Activated CD4-positive, alpha-beta memory T cell treated with anti-CD3 and anti-CD28 coated beads for 36 hours (primary cell): ENCODE results near the gene SLC12A9. TPM values are rescaled to one million over a fixed set of nuclear protein-coding genes. Genes with fewer than 3 reads are reported as not detected.

Experiments
- CTCF ChIA-PET: fragments of 350-600 bp; sonication (Branson Sonifier 250); formaldehyde crosslinking; loops from one replicate; lab custom pipeline; 2021; ENCODE audit warnings: antibody characterized with exemption, inconsistent platforms; lab: Charles Lee
- POLR2A ChIA-PET: fragments of 350-600 bp; sonication (Branson Sonifier 250); formaldehyde crosslinking; loops from one replicate; lab custom pipeline; 2021; ENCODE audit warnings: antibody characterized with exemption; lab: Charles Lee
- DNase-seq: peaks from one replicate; pipeline ENCODE4 v3.0.0-alpha.2; 2020
- H3K27ac Mint-ChIP-seq: one replicate; pipeline ENCODE4 v1.8.0; 2021; ENCODE audit warnings: mixed read lengths
- H3K27me3 Mint-ChIP-seq: one replicate; pipeline ENCODE4 v1.8.0; 2021; ENCODE audit warnings: mixed read lengths
- H3K36me3 Mint-ChIP-seq: one replicate; pipeline ENCODE4 v1.8.0; 2021; ENCODE audit warnings: mixed read lengths
- H3K4me1 Mint-ChIP-seq: one replicate; pipeline ENCODE4 v1.8.0; 2021; ENCODE audit warnings: low read depth, mixed read lengths
- H3K4me3 Mint-ChIP-seq: one replicate; pipeline ENCODE4 v1.8.0; 2021; ENCODE audit warnings: mild to moderate bottlenecking, mixed read lengths
- H3K9me3 Mint-ChIP-seq: one replicate; pipeline ENCODE4 v1.8.0; 2021; ENCODE audit warnings: mixed read lengths
- intact Hi-C: fragments of 100-400 bp; cut with micrococcal nuclease; formaldehyde crosslinking; loops from one replicate; pipeline ENCODE4 v1.15.1; 2023
- total RNA-seq, 2 experiments: library from RNA; stranded (reverse); gene quantifications; one replicate each; pipeline ENCODE4 v1.2.3, GENCODE V29; 2021

The SLC12A9 gene
- total RNA-seq, 2 experiments from 2014 or later: 17.8 to 18.5 TPM

DNA sequence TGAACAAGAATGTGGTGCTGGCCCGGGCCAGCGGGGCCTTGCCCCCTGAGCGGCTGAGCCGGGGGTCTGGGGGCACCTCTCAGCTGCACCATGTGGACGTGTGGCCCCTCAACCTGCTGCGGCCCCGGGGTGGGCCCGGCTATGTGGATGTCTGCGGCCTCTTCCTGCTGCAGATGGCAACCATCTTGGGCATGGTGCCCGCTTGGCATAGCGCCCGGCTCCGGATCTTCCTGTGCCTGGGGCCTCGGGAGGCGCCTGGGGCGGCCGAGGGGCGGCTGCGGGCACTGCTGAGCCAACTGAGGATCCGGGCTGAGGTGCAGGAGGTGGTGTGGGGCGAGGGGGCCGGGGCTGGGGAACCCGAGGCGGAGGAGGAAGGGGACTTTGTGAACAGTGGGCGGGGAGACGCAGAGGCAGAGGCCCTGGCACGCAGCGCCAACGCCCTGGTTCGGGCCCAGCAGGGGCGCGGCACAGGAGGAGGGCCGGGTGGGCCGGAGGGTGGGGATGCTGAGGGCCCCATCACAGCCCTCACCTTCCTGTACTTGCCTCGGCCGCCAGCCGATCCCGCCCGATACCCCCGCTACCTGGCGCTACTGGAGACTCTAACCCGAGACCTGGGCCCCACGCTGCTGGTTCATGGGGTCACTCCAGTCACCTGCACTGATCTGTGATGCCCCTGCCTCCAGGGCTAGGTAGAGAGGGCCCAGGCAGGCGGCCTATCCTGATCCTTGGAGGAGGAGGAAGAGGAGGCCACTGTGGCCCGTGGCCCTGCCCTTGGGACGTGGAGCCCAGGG lies 13.6 kb downstream of the SLC12A9 start:
- Mint-ChIP-seq H3K9me3 (no peaks in the 10 kb centered on the region), H3K4me1 (peaks cover 9% of the 10 kb centered on the region), H3K27ac (no peak overlapping the region), H3K36me3 (peaks cover 9% of the 10 kb centered on the region), H3K4me3 (peak overlapping the region; percentile 84), H3K27me3 (no peaks in the 10 kb centered on the region)
- CTCF ChIA-PET: interaction anchor here (1.1 kb wide), 1 partner anchor 160 kb away, joined by 3 read pairs; the partner anchor contains the start of gene POP7
- POLR2A ChIA-PET: interaction anchor here (1.6 to 1.7 kb wide), 2 partner anchors 9 to 254 kb away, joined by 3 to 6 read pairs; partner anchors contain the start of genes MOSPD3 and SRRT
- DNase-seq: no peak
- intact Hi-C loops: no loop called here

GRCh38 chr7:100866729-100867039 lies 14.2 kb downstream of the SLC12A9 start:
- DNase-seq: no peak
- Mint-ChIP-seq H3K27ac (peak overlapping the region; percentile 89), H3K9me3 (no peaks in the 10 kb centered on the region), H3K36me3 (peaks cover 14% of the 10 kb centered on the region), H3K4me3 (peak overlapping the region; percentile 84), H3K4me1 (peaks cover 9% of the 10 kb centered on the region), H3K27me3 (no peaks in the 10 kb centered on the region)
- intact Hi-C loops: no loop called here
- POLR2A ChIA-PET: interaction anchor here (1.6 to 1.7 kb wide), 2 partner anchors 9 to 255 kb away, joined by 3 to 6 read pairs; partner anchors contain the start of genes MOSPD3 and SRRT
- CTCF ChIA-PET: interaction anchor here (1.1 kb wide), 1 partner anchor 161 kb away, joined by 3 read pairs; the partner anchor contains the start of gene POP7

- DNase-seq: peak; percentile 81
- ChIA-PET POLR2A (interaction anchor here (1.6 to 1.7 kb wide), 2 partner anchors 8 to 255 kb away, joined by 3 to 6 read pairs; partner anchors contain the start of genes MOSPD3 and SRRT), CTCF (interaction anchor here (1.1 kb wide), 1 partner anchor 161 kb away, joined by 3 read pairs; the partner anchor contains the start of gene POP7)
- no peaks in the 10 kb centered on the region for H3K27me3 Mint-ChIP-seq
- peak within 1 kb of the TSS; percentile 84 for H3K4me3 Mint-ChIP-seq
- peaks cover 15% of the 10 kb centered on the region for H3K36me3 Mint-ChIP-seq
- intact Hi-C loops: no loop called here
- H3K9me3 Mint-ChIP-seq: no peaks in the 10 kb centered on the region
- H3K27ac Mint-ChIP-seq: peak within 1 kb of the TSS; percentile 89
- H3K4me1 Mint-ChIP-seq: peaks cover 9% of the 10 kb centered on the region
These were observed 14.7 kb downstream of the SLC12A9 start, which contains the start of gene TRIP6 for GRCh38 chr7:100867040-100867775. Gene TRIP6 (plus strand): TSS chr7:100867387. CDS start chr7:100867498, 111 bp downstream.

- H3K4me1 Mint-ChIP-seq: peaks cover 9% of the 10 kb centered on the region
- H3K9me3 Mint-ChIP-seq: no peaks in the 10 kb centered on the region
- peak overlapping the region; percentile 89 for H3K27ac Mint-ChIP-seq
- H3K36me3 Mint-ChIP-seq: peaks cover 14% of the 10 kb centered on the region
- intact Hi-C loops: no loop called here
- ChIA-PET CTCF (no interaction called here), POLR2A (interaction anchor here (1.6 kb wide), 1 partner anchor 256 kb away, joined by 3 read pairs; the partner anchor contains the start of gene MOSPD3)
- DNase-seq: no peak
- no peaks in the 10 kb centered on the region for H3K27me3 Mint-ChIP-seq
- H3K4me3 Mint-ChIP-seq: peak overlapping the region; percentile 84
These were observed 15.4 kb downstream of the SLC12A9 start for GRCh38 chr7:100867776-100868485.

- Mint-ChIP-seq H3K4me1 (peaks cover 35% of the 10 kb centered on the region), H3K36me3 (peaks cover 53% of the 10 kb centered on the region), H3K4me3 (peak overlapping the region; percentile 99), H3K27me3 (no peaks in the 10 kb centered on the region), H3K9me3 (no peaks in the 10 kb centered on the region), H3K27ac (peak overlapping the region; percentile 100)
- DNase-seq: no peak
- ChIA-PET POLR2A (interaction anchor here (0.6 to 5.3 kb wide), 3 partner anchors 14 to 168 kb away, joined by 3 to 107 read pairs (median 14); partner anchors contain the start of genes SLC12A9 and UFSP1), CTCF (interaction anchor here (0.7 kb wide), 1 partner anchor 14 kb away, joined by 3 read pairs; no protein-coding TSS in a partner anchor)
- intact Hi-C loops: loop anchor here (2.0 kb wide), 2 partner anchors 21 to 37 kb away; partner anchors contain the start of gene SLC12A9
These were observed 21.2 kb downstream of the SLC12A9 start for GRCh38 chr7:100873599-100874299.

DNA sequence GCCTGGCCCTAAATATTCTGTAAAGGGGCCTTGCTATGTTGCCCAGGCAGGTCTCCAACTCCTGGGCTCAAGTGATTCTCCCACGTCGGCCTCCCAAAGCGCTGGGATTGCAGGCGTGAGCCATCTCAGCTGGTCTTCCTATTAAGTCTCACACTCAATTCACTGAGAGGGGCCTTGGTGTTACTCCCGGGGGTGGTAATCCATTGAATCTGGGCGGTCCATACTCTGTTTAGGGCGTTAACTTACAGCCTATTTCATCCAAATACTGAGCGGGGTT lies 21.7 kb downstream of the SLC12A9 start:
- H3K27me3 Mint-ChIP-seq: no peaks in the 10 kb centered on the region
- H3K9me3 Mint-ChIP-seq: no peaks in the 10 kb centered on the region
- ChIA-PET POLR2A (interaction anchor here (1.3 to 5.3 kb wide), 3 partner anchors 14 to 262 kb away, joined by 6 to 107 read pairs (median 14); partner anchors contain the start of genes MOSPD3, SLC12A9 and UFSP1), CTCF (interaction anchor here (0.7 kb wide), 1 partner anchor 14 kb away, joined by 3 read pairs; no protein-coding TSS in a partner anchor)
- H3K36me3 Mint-ChIP-seq: peaks cover 58% of the 10 kb centered on the region
- DNase-seq: no peak
- H3K27ac Mint-ChIP-seq: peak overlapping the region; percentile 100
- intact Hi-C loops: loop anchor here (2.0 kb wide), 2 partner anchors 21 to 37 kb away; partner anchors contain the start of gene SLC12A9
- peak overlapping the region; percentile 99 for H3K4me3 Mint-ChIP-seq
- peaks cover 40% of the 10 kb centered on the region for H3K4me1 Mint-ChIP-seq

- Mint-ChIP-seq H3K27ac (peak within 1 kb of the TSS; percentile 100), H3K36me3 (peaks cover 62% of the 10 kb centered on the region), H3K4me1 (peaks cover 43% of the 10 kb centered on the region), H3K27me3 (no peaks in the 10 kb centered on the region), H3K9me3 (no peaks in the 10 kb centered on the region), H3K4me3 (peak within 1 kb of the TSS; percentile 99)
- CTCF ChIA-PET: interaction anchor here (0.7 to 2.0 kb wide), 12 partner anchors 13 to 369 kb away, joined by 3 to 17 read pairs (median 3); partner anchors contain the start of genes SLC12A9 and UFSP1
- DNase-seq: peak; percentile 99
- intact Hi-C loops: loop anchor here (1.0 to 5.0 kb wide), 4 partner anchors 15 to 167 kb away; partner anchors contain the start of genes POP7, SLC12A9 and UFSP1
- POLR2A ChIA-PET: interaction anchor here (0.6 to 5.3 kb wide), 9 partner anchors 8 to 446 kb away, joined by 3 to 107 read pairs (median 6); partner anchors contain the start of genes ACHE, FBXO24, MEPCE and MOSPD3
These were observed 22.3 kb downstream of the SLC12A9 start, which contains the start of gene SRRT for GRCh38 chr7:100874577-100875355. Gene SRRT (plus strand): TSS chr7:100875103. CDS start chr7:100875591, 488 bp downstream.

DNA sequence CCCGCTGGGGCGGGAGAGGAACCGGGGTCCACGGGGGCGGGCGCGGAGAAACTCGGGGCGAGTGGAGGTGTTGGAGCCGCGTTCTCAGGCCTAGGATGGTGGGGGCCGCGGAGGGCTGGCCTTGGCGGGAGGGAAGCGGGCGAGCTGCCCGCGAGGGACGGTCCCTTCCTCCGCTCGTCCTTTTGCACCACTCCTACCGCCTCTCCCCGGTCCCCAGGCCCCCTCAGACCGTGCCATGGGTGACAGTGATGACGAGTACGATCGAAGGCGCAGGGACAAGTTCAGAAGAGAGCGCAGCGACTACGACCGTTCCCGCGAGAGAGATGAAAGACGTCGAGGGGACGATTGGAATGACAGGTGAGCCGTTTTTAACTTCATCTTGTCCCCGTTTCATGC lies 22.8 kb downstream of the SLC12A9 start:
- ChIA-PET POLR2A (interaction anchor here (0.9 to 5.3 kb wide), 9 partner anchors 9 to 289 kb away, joined by 3 to 107 read pairs (median 6); partner anchors contain the start of genes ACHE, FBXO24, MOSPD3 and POP7), CTCF (interaction anchor here (0.7 to 2.0 kb wide), 12 partner anchors 13 to 369 kb away, joined by 3 to 17 read pairs (median 3); partner anchors contain the start of genes ACHE, SLC12A9 and UFSP1)
- Mint-ChIP-seq H3K4me1 (peaks cover 47% of the 10 kb centered on the region), H3K27me3 (no peaks in the 10 kb centered on the region), H3K36me3 (peaks cover 65% of the 10 kb centered on the region), H3K4me3 (peak overlapping the region; percentile 99), H3K27ac (peak overlapping the region; percentile 100), H3K9me3 (no peaks in the 10 kb centered on the region)
- intact Hi-C loops: loop anchor here (1.0 to 5.0 kb wide), 4 partner anchors 14 to 168 kb away; partner anchors contain the start of genes POP7, SLC12A9 and UFSP1
- DNase-seq: peak; percentile 67

DNA sequence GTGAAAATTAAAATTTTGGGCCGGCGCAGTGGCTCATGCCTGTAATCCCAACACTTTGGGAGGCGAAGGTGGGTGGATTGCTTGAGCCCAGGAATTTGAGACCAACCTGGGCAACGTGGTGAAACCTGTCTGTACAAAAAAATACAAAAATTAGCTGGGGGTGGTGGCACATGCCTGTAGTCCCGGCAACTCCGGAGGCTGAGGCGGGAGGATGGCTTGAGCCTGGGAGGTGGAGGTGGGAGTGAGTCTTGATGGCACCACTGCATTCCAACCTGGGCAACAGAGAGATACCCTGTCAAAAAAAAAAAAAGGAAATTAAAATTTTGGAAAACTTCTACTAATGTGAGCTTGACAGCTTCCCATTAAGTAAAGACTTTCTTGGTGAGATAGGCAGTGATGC lies 25.5 kb downstream of the SLC12A9 start:
- peaks cover 74% of the 10 kb centered on the region for H3K36me3 Mint-ChIP-seq
- intact Hi-C loops: loop anchor here (5.0 kb wide), 1 partner anchor 171 kb away; the partner anchor contains the start of gene POP7
- DNase-seq: no peak
- H3K9me3 Mint-ChIP-seq: no peaks in the 10 kb centered on the region
- H3K4me1 Mint-ChIP-seq: peaks cover 48% of the 10 kb centered on the region
- H3K4me3 Mint-ChIP-seq: no peak overlapping the region
- ChIA-PET CTCF (interaction anchor here (0.6 to 1.5 kb wide), 7 partner anchors 10 to 437 kb away, joined by 3 to 9 read pairs (median 4); partner anchors contain the start of gene SLC12A9), POLR2A (interaction anchor here (0.6 to 5.3 kb wide), 2 partner anchors 10 to 1509 kb away, joined by 3 to 107 read pairs; partner anchors contain the start of gene UFSP1)
- H3K27me3 Mint-ChIP-seq: no peaks in the 10 kb centered on the region
- H3K27ac Mint-ChIP-seq: peak overlapping the region; percentile 33
